IMR-90 (cell line): ENCODE data around the gene DRICH1. TPM values are rescaled to one million over a fixed set of nuclear protein-coding genes. Genes with fewer than 3 reads are reported as not detected.

Experiments
- ATAC-seq: fragments of 200-7000 bp; cut with Tn5 transposase; 2 replicates; pipeline ENCODE4 v1.9.1; 2020; ENCODE audit warnings: low read depth, mild to moderate bottlenecking, moderate library complexity
- BruUV-seq: library from RNA; stranded (reverse); fragments of 400-500 nt; replicated peaks from 2 replicates; lab custom pipeline; 2021; lab: Mats Ljungman, UMichigan
- CTCF ChIA-PET: fragments of 300-600 bp; formaldehyde crosslinking; extraction: SDS; loops from one replicate; lab custom pipeline; 2021; ENCODE audit warnings: antibody characterized with exemption; lab: Yijun Ruan, JAX
- POLR2A ChIA-PET: fragments of 300-600 bp; sonication (Branson Sonifier 250); formaldehyde crosslinking; loops from one replicate; lab custom pipeline; 2022; ENCODE audit warnings: antibody characterized with exemption; ENCODE audit not compliant: unreplicated experiment; lab: Charles Lee
- DNase-seq: peaks from one replicate; pipeline ENCODE4 v3.0.0; 2013
- H2AFZ ChIP-seq: replicated peaks from 2 replicates; pipeline ENCODE3; 2013; ENCODE audit warnings: low read length, mild to moderate bottlenecking; ENCODE audit not compliant: poor library complexity
- H2AK5ac ChIP-seq: 2 replicates; pipeline ENCODE4 v1.6.1; 2013; ENCODE audit warnings: low read depth, low read length, inconsistent platforms
- H2AK9ac ChIP-seq: replicated peaks from 2 replicates; pipeline ENCODE3; 2013; ENCODE audit warnings: mild to moderate bottlenecking, low read depth, low read length, moderate library complexity; ENCODE audit not compliant: poor library complexity
- H2BK120ac ChIP-seq: 2 replicates; pipeline ENCODE4 v1.6.1; 2013; ENCODE audit warnings: low read depth, low read length, inconsistent platforms
- H2BK15ac ChIP-seq: 3 replicates; pipeline ENCODE4 v1.6.1; 2013; ENCODE audit warnings: low read depth, low read length, inconsistent platforms
- H2BK20ac ChIP-seq: 2 replicates; pipeline ENCODE4 v1.6.1; 2013; ENCODE audit warnings: low read depth, mild to moderate bottlenecking, inconsistent platforms, low read length, moderate library complexity
- H2BK5ac ChIP-seq: 2 replicates; pipeline ENCODE4 v1.6.1; 2013; ENCODE audit warnings: mild to moderate bottlenecking, low read depth, low read length, inconsistent platforms; ENCODE audit not compliant: poor library complexity, severe bottlenecking
- H3K14ac ChIP-seq: replicated peaks from 2 replicates; pipeline ENCODE4 v1.6.1; 2013; ENCODE audit warnings: low read depth, low read length, inconsistent platforms
- H3K18ac ChIP-seq: 2 replicates; pipeline ENCODE4 v1.6.1; 2013; ENCODE audit warnings: low read depth, low read length, control low read depth
- H3K23ac ChIP-seq: 2 replicates; pipeline ENCODE4 v1.6.1; 2013; ENCODE audit warnings: low read depth, low read length, inconsistent platforms
- H3K27ac ChIP-seq: 2 replicates; pipeline ENCODE4 v1.5.1; 2013; ENCODE audit warnings: mild to moderate bottlenecking, control low read depth, low read length; ENCODE audit not compliant: insufficient read depth
- H3K27me3 ChIP-seq: 2 replicates; pipeline ENCODE4 v1.6.1; 2013; ENCODE audit warnings: low read length; ENCODE audit not compliant: control insufficient read depth, insufficient read depth
- H3K36me3 ChIP-seq: 2 replicates; pipeline ENCODE4 v1.6.1; 2013; ENCODE audit warnings: low read length, mixed read lengths; ENCODE audit not compliant: control insufficient read depth, insufficient read depth
- H3K4ac ChIP-seq: 2 replicates; pipeline ENCODE4 v1.6.1; 2013; ENCODE audit warnings: low read depth, low read length, inconsistent platforms
- H3K4me1 ChIP-seq: 2 replicates; pipeline ENCODE4 v1.6.1; 2013; ENCODE audit warnings: low read length, mixed read lengths; ENCODE audit not compliant: control insufficient read depth, insufficient read depth
- H3K4me2 ChIP-seq: 2 replicates; pipeline ENCODE4 v1.6.1; 2013; ENCODE audit warnings: low read depth, mild to moderate bottlenecking, control low read depth, low read length, moderate library complexity
- H3K4me3 ChIP-seq: 2 replicates; pipeline ENCODE4 v1.5.1; 2013; ENCODE audit warnings: low read depth, mild to moderate bottlenecking, control low read depth, low read length, moderate library complexity; ENCODE audit not compliant: insufficient read depth
- H3K56ac ChIP-seq: 2 replicates; pipeline ENCODE4 v1.6.1; 2013; ENCODE audit warnings: low read length, inconsistent platforms; ENCODE audit not compliant: insufficient read depth; ENCODE audit errors: extremely low read depth
- H3K79me1 ChIP-seq, 2 experiments: 2 replicates each; pipeline ENCODE4 v1.6.1; 2013; ENCODE audit warnings: low read length in 2 of 2, inconsistent platforms in 1 of 2, low read depth in 1 of 2
- H3K9ac ChIP-seq: 2 replicates; pipeline ENCODE4 v1.6.1; 2013; ENCODE audit warnings: low read depth, low read length, control low read depth
- H3K9me1 ChIP-seq: 2 replicates; pipeline ENCODE4 v1.6.1; 2013; ENCODE audit warnings: low read length, inconsistent platforms; ENCODE audit not compliant: insufficient read depth
- H3K9me3 ChIP-seq: 2 replicates; pipeline ENCODE4 v1.6.1; 2013; ENCODE audit warnings: low read length; ENCODE audit not compliant: control insufficient read depth, insufficient read depth
- H4K20me1 ChIP-seq: 2 replicates; pipeline ENCODE4 v1.6.1; 2013; ENCODE audit warnings: low read length, inconsistent platforms; ENCODE audit not compliant: insufficient read depth
- H4K5ac ChIP-seq: 2 replicates; pipeline ENCODE4 v1.6.1; 2013; ENCODE audit warnings: mild to moderate bottlenecking, low read depth, low read length, control low read depth
- H4K8ac ChIP-seq, 2 experiments: 2 replicates each; pipeline ENCODE4 v1.6.1; 2013; ENCODE audit warnings: low read depth in 2 of 2, low read length in 2 of 2, control low read depth in 1 of 2, inconsistent platforms in 1 of 2
- H4K91ac ChIP-seq: 2 replicates; pipeline ENCODE4 v1.6.1; 2013; ENCODE audit warnings: low read depth, low read length, inconsistent platforms; ENCODE audit not compliant: insufficient read depth
- CEBPB ChIP-seq: IDR thresholded peaks from 2 replicates; pipeline ENCODE4 v1.6.1; 2012; ENCODE audit warnings: low read depth, low read length, improper control_type of control experiment
- CHD1 ChIP-seq: IDR thresholded peaks from 2 replicates; pipeline ENCODE4 v1.6.1; 2012; ENCODE audit warnings: low read depth, low read length, improper control_type of control experiment
- ELK1 ChIP-seq: fragments of 150-350 bp; IDR thresholded peaks from 2 replicates; pipeline ENCODE4 v1.6.1; 2016; ENCODE audit warnings: low read depth, mild to moderate bottlenecking, low read length, moderate library complexity, borderline replicate concordance
- MAZ ChIP-seq: IDR thresholded peaks from 2 replicates; pipeline ENCODE4 v1.6.1; 2012; ENCODE audit warnings: low read depth, mild to moderate bottlenecking, low read length, improper control_type of control experiment, moderate library complexity, borderline replicate concordance
- MXI1 ChIP-seq: IDR thresholded peaks from 2 replicates; pipeline ENCODE4 v1.6.1; 2012; ENCODE audit warnings: low read depth, mild to moderate bottlenecking, low read length, moderate library complexity, borderline replicate concordance
- NFE2L2 ChIP-seq: fragments of 150-350 bp; IDR thresholded peaks from 2 replicates; pipeline ENCODE4 v1.6.1; 2016; ENCODE audit warnings: low read depth, mild to moderate bottlenecking, low read length
- POLR2A ChIP-seq: IDR thresholded peaks from 2 replicates; pipeline ENCODE4 v1.6.1; 2012; ENCODE audit warnings: mild to moderate bottlenecking, low read depth, low read length
- RAD21 ChIP-seq: IDR thresholded peaks from 2 replicates; pipeline ENCODE4 v1.6.1; 2012; ENCODE audit warnings: low read length, improper control_type of control experiment
- RCOR1 ChIP-seq: IDR thresholded peaks from 2 replicates; pipeline ENCODE4 v1.6.1; 2012; ENCODE audit warnings: mild to moderate bottlenecking, low read length, improper control_type of control experiment; ENCODE audit not compliant: insufficient replicate concordance
- RFX5 ChIP-seq: IDR thresholded peaks from 2 replicates; pipeline ENCODE4 v1.8.0; 2012; ENCODE audit warnings: low read depth, mild to moderate bottlenecking, low read length, moderate library complexity
- WGBS, 2 experiments: methylation state at CpG; one replicate each; pipeline versions ENCODE4 v1.1.5 to v1.1.7; 2013; ENCODE audit warnings: missing lambda C conversion rate in 2 of 2; ENCODE audit not compliant: insufficient read length in 1 of 2; ENCODE audit errors: extremely low coverage in 2 of 2; 5-methylcytosine and 5-hydroxymethylcytosine counted together
- dilution Hi-C: fragments of 300-500 bp; cut with HindIII; formaldehyde crosslinking; loops from one replicate; pipeline ENCODE4 v1.14.3; 2018; ENCODE audit warnings: low sequenced_read_pairs; ENCODE audit not compliant: unreplicated experiment
- in situ Hi-C: fragments of 300-500 bp; cut with MboI; formaldehyde crosslinking; loops from 3 replicates; pipeline ENCODE4 v1.14.3; 2019; ENCODE audit warnings: low sequenced_read_pairs, inconsistent platforms, mixed read lengths
- intact Hi-C: fragments of 100-400 bp; cut with micrococcal nuclease; formaldehyde crosslinking; loops from 2 replicates; pipeline ENCODE4 v1.10.0; 2022
- polyA plus RNA-seq, 3 experiments: library from polyadenylated mRNA; depleted of rRNA; stranded (reverse); fragments of >200 nt; gene quantifications; 2 replicates each; pipeline ENCODE4 v1.2.3, GENCODE V29; 2012; ENCODE audit warnings: low replicate concordance in 1 of 3
- total RNA-seq: library from RNA; depleted of rRNA; stranded (reverse); fragments of >200 nt; gene quantifications from 2 replicates; pipeline ENCODE4 v1.2.3, GENCODE V29; 2012

The DRICH1 gene
- total and polyA plus RNA-seq, 2 of the 4 experiments (the other 2 are of a cell fraction) = 0.14 TPM; not detected in 1

- ChIA-PET POLR2A (no interaction called here), CTCF (interaction anchor here (2.0 kb wide), 1 partner anchor 22 kb away, joined by 5 read pairs; no protein-coding TSS in a partner anchor)
- Histone ChIP-seq H2AK5ac (no peak overlapping the region), H3K36me3 (no peaks in the 10 kb centered on the region), H4K8ac (no peak overlapping the region), H3K23ac (no peak overlapping the region), H2BK5ac (no peak overlapping the region), H3K18ac (no peak overlapping the region), H2BK15ac (no peak overlapping the region), H3K4ac (no peak overlapping the region), H3K27me3 (no peaks in the 10 kb centered on the region), H3K79me1 (no peaks in the 10 kb centered on the region), H3K4me1 (no peaks in the 10 kb centered on the region), H3K9me1 (no peaks in the 10 kb centered on the region), H2AFZ (no peak overlapping the region), H3K27ac (no peak overlapping the region), H3K4me2 (no peak overlapping the region), H2BK120ac (no peak overlapping the region), H3K56ac (no peak overlapping the region), H4K20me1 (no peaks in the 10 kb centered on the region), H3K14ac (no peak overlapping the region), H4K5ac (no peak overlapping the region), H2AK9ac (no peak overlapping the region), H4K91ac (no peak overlapping the region), H3K4me3 (no peak overlapping the region), H3K9me3 (no peaks in the 10 kb centered on the region), H3K9ac (no peak overlapping the region), H2BK20ac (no peak overlapping the region)
- WGBS, 2 experiments = 64% methylated on average over 4 of the region's 7 CpGs; no CpG with 5 or more reads in 1 of the 2 experiments
- ATAC-seq (peak; percentile 42; the same call in 1 of the 2 replicates), DNase-seq (peak; percentile 13)
- dilution Hi-C loops (no loop called here), intact Hi-C loops (no loop called here), in situ Hi-C loops (no loop called here)
- no peak for TF ChIP-seq CHD1
- TF ChIP-seq CEBPB = no peak
- no peak for TF ChIP-seq ELK1
- no peak for TF ChIP-seq POLR2A
- no peak for TF ChIP-seq RCOR1
- no peak for TF ChIP-seq NFE2L2
- no peak for TF ChIP-seq MAZ
- no peak for TF ChIP-seq RFX5
- no peak for TF ChIP-seq RAD21
- TF ChIP-seq MXI1 = no peak
- BruUV-seq = no TSS peak
Observed at GRCh38 chr22:23613193-23613972, 18.7 kb downstream of the DRICH1 start.
